Measurements from ENCODE around the gene UXS1. TPM values are rescaled to one million over a fixed set of nuclear protein-coding genes. Genes with fewer than 3 reads are reported as not detected.
A peak's percentile ranks its signal among the peaks of the same experiment; 100 is the strongest.

The UXS1 gene
- total RNA-seq, 2 experiments from 2014 or later: 20.5 to 21.9 TPM

DNA sequence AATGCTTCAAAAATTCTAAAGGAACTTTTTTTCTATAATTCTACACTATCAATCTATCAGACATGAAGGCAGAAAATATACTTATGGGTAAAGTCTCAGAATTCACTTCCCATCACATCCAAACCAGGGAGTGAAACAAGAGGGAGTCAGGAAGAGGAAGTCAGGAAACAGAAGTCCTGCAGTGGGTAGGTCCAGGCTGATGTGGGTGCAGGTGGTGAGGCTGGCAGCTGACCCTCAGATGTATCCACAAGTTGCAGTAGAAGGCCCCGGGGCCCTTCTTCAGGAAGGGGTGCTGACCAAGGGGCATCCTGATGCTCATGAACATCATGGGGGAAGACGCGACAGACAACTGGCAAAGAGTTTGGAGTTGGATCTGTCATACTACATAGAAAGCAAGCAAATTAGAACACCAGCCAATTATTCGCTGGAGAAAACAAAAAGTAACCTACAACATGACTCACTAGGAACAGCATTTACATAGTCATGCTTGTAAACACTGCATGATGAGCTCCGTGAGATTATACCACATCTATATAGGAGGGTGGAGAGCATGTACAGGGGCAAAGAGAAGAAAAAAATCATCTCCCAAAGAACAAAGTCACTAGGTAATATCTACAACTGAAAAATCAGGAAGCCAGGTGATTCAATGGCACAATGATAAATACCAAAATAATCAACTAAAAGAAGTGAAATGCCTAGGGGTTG is 4.2 kb downstream of the UXS1 start:
- ChIA-PET CTCF (ENCODE audit: unreplicated experiment) (no interaction called here), POLR2A (no interaction called here)
- Histone ChIP-seq H3K4me2 (ENCODE audit: low read length) (no peak overlapping the region; the same call in 1 of the 2 replicates), H3K4me1 (ENCODE audit: insufficient read depth, low read length, poor library complexity, severe bottlenecking) (peaks cover 22% of the 10 kb centered on the region), H3K4me3 (ENCODE audit: low read depth, low read length, poor library complexity, severe bottlenecking) (no peak overlapping the region), H2AFZ (ENCODE audit: low read length) (no peak overlapping the region), H3K79me2 (ENCODE audit: insufficient read depth, low read depth, low read length) (no peaks in the 10 kb centered on the region), H3K27ac (ENCODE audit: low read depth, low read length, poor library complexity, severe bottlenecking) (no peak overlapping the region), H4K20me1 (ENCODE audit: insufficient read depth, low read length) (no peaks in the 10 kb centered on the region; the same call in 1 of the 2 replicates), H3K36me3 (ENCODE audit: insufficient read depth, low read length) (peaks cover 4% of the 10 kb centered on the region; the same call in 1 of the 2 replicates), H3K9me2 (ENCODE audit: insufficient read depth, low read length) (no peaks in the 10 kb centered on the region), H3K9me3 (ENCODE audit: low read length) (no peaks in the 10 kb centered on the region)
- intact Hi-C loops (cut with micrococcal nuclease; ENCODE audit: unreplicated experiment): loop anchor here (10.0 kb wide), 1 partner anchor 855 kb away; the partner anchor contains the start of gene C2orf49
- TF ChIP-seq, protein P1, sequence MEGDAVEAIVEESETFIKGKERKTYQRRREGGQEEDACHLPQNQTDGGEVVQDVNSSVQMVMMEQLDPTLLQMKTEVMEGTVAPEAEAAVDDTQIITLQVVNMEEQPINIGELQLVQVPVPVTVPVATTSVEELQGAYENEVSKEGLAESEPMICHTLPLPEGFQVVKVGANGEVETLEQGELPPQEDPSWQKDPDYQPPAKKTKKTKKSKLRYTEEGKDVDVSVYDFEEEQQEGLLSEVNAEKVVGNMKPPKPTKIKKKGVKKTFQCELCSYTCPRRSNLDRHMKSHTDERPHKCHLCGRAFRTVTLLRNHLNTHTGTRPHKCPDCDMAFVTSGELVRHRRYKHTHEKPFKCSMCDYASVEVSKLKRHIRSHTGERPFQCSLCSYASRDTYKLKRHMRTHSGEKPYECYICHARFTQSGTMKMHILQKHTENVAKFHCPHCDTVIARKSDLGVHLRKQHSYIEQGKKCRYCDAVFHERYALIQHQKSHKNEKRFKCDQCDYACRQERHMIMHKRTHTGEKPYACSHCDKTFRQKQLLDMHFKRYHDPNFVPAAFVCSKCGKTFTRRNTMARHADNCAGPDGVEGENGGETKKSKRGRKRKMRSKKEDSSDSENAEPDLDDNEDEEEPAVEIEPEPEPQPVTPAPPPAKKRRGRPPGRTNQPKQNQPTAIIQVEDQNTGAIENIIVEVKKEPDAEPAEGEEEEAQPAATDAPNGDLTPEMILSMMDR (conservative IDR thresholded peaks at IDR 0.05; ENCODE audit: low read length): no peak
- DNase-seq (ENCODE audit: low spot score): no peak
- no TSS peak for BruUV-seq (replicated peaks)

DNA sequence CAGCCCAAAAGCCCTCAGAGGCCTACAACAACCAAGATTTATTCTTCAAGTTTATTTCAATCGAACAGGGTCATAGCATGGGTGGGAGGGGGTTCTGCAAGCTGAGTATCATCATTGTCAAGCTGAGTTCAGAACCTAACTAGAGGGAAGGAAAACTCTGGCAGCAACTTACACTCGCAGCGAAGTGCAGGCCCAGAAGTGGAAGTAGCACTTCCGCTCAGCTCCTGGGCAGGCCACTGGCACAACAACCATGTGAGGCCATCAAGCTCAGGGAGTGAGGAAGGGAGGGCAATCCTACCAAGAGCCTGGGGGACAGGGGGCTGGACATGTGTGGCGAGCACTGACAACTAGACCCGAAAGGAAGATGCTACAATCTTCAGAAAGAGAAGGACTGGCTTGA is 4.8 kb downstream of the UXS1 start:
- no peak for DNase-seq (ENCODE audit: low spot score)
- CTCF ChIA-PET (ENCODE audit: unreplicated experiment): no interaction called here

More for the DNA sequence above, 4.8 kb downstream of the UXS1 start:
- Histone ChIP-seq H3K4me3 (ENCODE audit: low read depth, low read length, poor library complexity, severe bottlenecking) (no peak overlapping the region), H3K79me2 (ENCODE audit: insufficient read depth, low read depth, low read length) (no peaks in the 10 kb centered on the region), H3K36me3 (ENCODE audit: insufficient read depth, low read length) (peaks cover 4% of the 10 kb centered on the region; the same call in 1 of the 2 replicates), H3K9me3 (ENCODE audit: low read length) (no peaks in the 10 kb centered on the region), H3K9me2 (ENCODE audit: insufficient read depth, low read length) (no peaks in the 10 kb centered on the region), H3K4me1 (ENCODE audit: insufficient read depth, low read length, poor library complexity, severe bottlenecking) (peaks cover 20% of the 10 kb centered on the region), H2AFZ (ENCODE audit: low read length) (no peak overlapping the region), H4K20me1 (ENCODE audit: insufficient read depth, low read length) (no peaks in the 10 kb centered on the region; the same call in 1 of the 2 replicates), H3K4me2 (ENCODE audit: low read length) (peak overlapping the region; percentile 29; the same call in 1 of the 2 replicates), H3K27ac (ENCODE audit: low read depth, low read length, poor library complexity, severe bottlenecking) (no peak overlapping the region)
- intact Hi-C loops (cut with micrococcal nuclease; ENCODE audit: unreplicated experiment): no loop called here
- POLR2A ChIA-PET: no interaction called here
- TF ChIP-seq, protein P1 (conservative IDR thresholded peaks at IDR 0.05; ENCODE audit: low read length): no peak
- TF ChIP-seq EZH2phosphoT487 (IDR thresholded peaks at IDR 0.05; ENCODE audit: borderline replicate concordance, low read depth, low read length): no peak
- no TSS peak for BruUV-seq (replicated peaks)
